C4-2B (cell line): ENCODE results near the gene LIPC.

ENCODE experiments used
- CTCF ChIP-seq: fragments of 450-650 bp; conservative IDR thresholded peaks from 2 replicates; pipeline ENCODE4 v1.5.1; 2017; ENCODE audit warnings: mild to moderate bottlenecking
- ZFX ChIP-seq: fragments of 450-650 bp; IDR thresholded peaks from 2 replicates; pipeline ENCODE4 v1.6.1; 2017

GRCh38 chr15:58467722-58468423 lies 36.1 kb downstream of the LIPC start:
- TF ChIP-seq CTCF: no peak
- no peak for TF ChIP-seq ZFX
